ENCODE measurements around the gene CLCN6. TPM values are rescaled to one million over a fixed set of nuclear protein-coding genes. Genes with fewer than 3 reads are reported as not detected.

Gene CLCN6
- total RNA-seq, 2 donors from 2014 or later, result 7.0 to 23.7 TPM

- intact Hi-C loops (cut with DNase I), result no loop called here
- H3K27me3 ChIP-seq, result no peaks in the 10 kb centered on the region
- no peak overlapping the region for H3K27ac ChIP-seq
- no peak for TF ChIP-seq CTCF (IDR thresholded peaks at IDR 0.05)
- no peak for TF ChIP-seq POLR2A (IDR thresholded peaks at IDR 0.05)
- WGBS, 2 donors, result 41 to 47% methylated on average over 5 of the region's 5 CpGs
- no peak for ATAC-seq
- no peaks in the 10 kb centered on the region for H3K36me3 ChIP-seq (replicated peaks in 1 of 2; ENCODE audit: insufficient read depth in 1 of 2, low read depth in 2 of 2)
- no peak overlapping the region for H3K4me3 ChIP-seq
- H3K4me1 ChIP-seq, result peaks cover 52% of the 10 kb centered on the region
- DNase-seq, result no peak
- H3K9me3 ChIP-seq, result no peaks in the 10 kb centered on the region
Measured at GRCh38 chr1:11786168-11786567, 19.8 kb upstream of the CLCN6 start.

- H3K36me3 ChIP-seq (replicated peaks in 1 of 2; ENCODE audit: insufficient read depth in 1 of 2, low read depth in 2 of 2), result no peaks in the 10 kb centered on the region
- no peak overlapping the region for H3K4me3 ChIP-seq
- DNase-seq (peak; percentile 46 to 63 (median 50)), ATAC-seq (peak; percentile 28)
- no peaks in the 10 kb centered on the region for H3K27me3 ChIP-seq
- H3K27ac ChIP-seq, result peak overlapping the region in 3 of 4 donors; percentile 11 to 55 (median 40)
- TF ChIP-seq CTCF (IDR thresholded peaks at IDR 0.05) (no peak), POLR2A (IDR thresholded peaks at IDR 0.05) (no peak)
- H3K4me1 ChIP-seq, result peaks cover 62% of the 10 kb centered on the region
- intact Hi-C loops (cut with DNase I), result no loop called here
- no peaks in the 10 kb centered on the region for H3K9me3 ChIP-seq
- WGBS, 2 donors, result 29 to 31% methylated on average over 15 to 16 of the region's 16 CpGs
Measured at GRCh38 chr1:11787251-11787803, 18.7 kb upstream of the CLCN6 start.

GRCh38 chr1:11787804-11788436 is 18.1 kb upstream of the CLCN6 start:
- Histone ChIP-seq H3K9me3 (no peaks in the 10 kb centered on the region), H3K27me3 (no peaks in the 10 kb centered on the region), H3K36me3 (replicated peaks in 1 of 2; ENCODE audit: insufficient read depth in 1 of 2, low read depth in 2 of 2) (no peaks in the 10 kb centered on the region), H3K4me3 (no peak overlapping the region), H3K4me1 (peaks cover 62% of the 10 kb centered on the region), H3K27ac (peak overlapping the region in 3 of 4 donors; percentile 11 to 55 (median 40))
- ATAC-seq (no peak), DNase-seq (no peak)
- 76 to 80% methylated on average over 7 to 14 of the region's 14 CpGs for WGBS, 2 donors
- intact Hi-C loops (cut with DNase I), result no loop called here
- TF ChIP-seq POLR2A (IDR thresholded peaks at IDR 0.05) (no peak), CTCF (IDR thresholded peaks at IDR 0.05) (no peak)

- intact Hi-C loops (cut with DNase I), result no loop called here
- WGBS, 2 donors, result 93 to 95% methylated on average over 3 to 13 of the region's 14 CpGs
- TF ChIP-seq POLR2A (IDR thresholded peaks at IDR 0.05), result no peak
- TF ChIP-seq CTCF (IDR thresholded peaks at IDR 0.05), result no peak
- H3K27me3 ChIP-seq, result no peaks in the 10 kb centered on the region
- H3K9me3 ChIP-seq, result no peaks in the 10 kb centered on the region
- H3K27ac ChIP-seq, result peak overlapping the region in 2 of 4 donors; percentile 11 to 55
- ATAC-seq, result no peak
- no peaks in the 10 kb centered on the region for H3K36me3 ChIP-seq (replicated peaks in 1 of 2; ENCODE audit: insufficient read depth in 1 of 2, low read depth in 2 of 2)
- DNase-seq, result no peak
- H3K4me3 ChIP-seq, result no peak overlapping the region
- H3K4me1 ChIP-seq, result peaks cover 62% of the 10 kb centered on the region
Measured at GRCh38 chr1:11788549-11789053, 17.4 kb upstream of the CLCN6 start.

Measured in body of pancreas (tissue), 4 donors.